ENCODE measurements around the gene ZDHHC7. TPM values are rescaled to one million over a fixed set of nuclear protein-coding genes. Genes with fewer than 3 reads are reported as not detected.

The ZDHHC7 gene
- total and polyA plus RNA-seq, 4 donors, result 2.5 to 14.9 (median 12.1) TPM

DNA sequence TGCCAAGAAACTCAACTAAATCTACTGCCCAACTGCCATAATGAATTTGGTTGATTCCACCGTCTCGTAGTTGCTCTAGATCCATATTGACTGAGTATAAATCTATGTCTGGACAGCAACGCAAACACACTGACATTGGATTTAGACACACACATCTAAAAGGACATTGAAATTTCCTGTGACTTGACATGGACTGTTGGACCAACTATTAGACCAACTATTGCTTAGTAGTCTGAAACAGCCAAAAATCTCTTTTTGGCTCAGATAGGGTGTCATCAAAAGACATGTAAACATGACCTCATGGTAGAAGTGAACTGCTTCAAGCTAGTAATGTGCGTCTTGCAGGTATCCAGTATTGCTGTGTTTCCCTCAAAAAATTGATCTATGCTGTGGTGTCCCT lies 47.6 kb upstream of the ZDHHC7 start:
- H3K9me3 ChIP-seq (ENCODE audit: control insufficient read depth in 4 of 4, low read length in 3 of 4), result no peaks in the 10 kb centered on the region

DNA sequence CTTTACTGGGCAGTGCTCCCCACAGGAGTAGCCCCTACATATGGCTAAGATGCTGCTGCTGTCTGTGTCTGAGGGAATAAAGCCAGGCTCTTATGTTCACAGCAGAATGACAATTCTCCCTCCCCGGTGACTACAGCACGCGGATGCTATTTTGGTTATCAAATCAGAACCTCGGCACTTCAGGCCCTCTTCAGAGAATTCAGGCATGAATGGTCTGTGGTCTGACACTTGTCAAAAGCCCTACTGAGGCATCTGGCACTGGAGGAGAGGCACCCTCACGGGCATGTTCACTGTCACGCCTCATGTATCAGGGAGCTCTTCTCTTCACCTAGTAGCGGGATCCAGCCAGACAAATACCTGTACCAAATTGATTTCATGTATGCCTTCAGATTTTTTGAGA lies 46.6 kb upstream of the ZDHHC7 start:
- no peak for DNase-seq (ENCODE audit: low spot score)
- Histone ChIP-seq H3K27ac (ENCODE audit: low read depth in 1 of 2, low read length in 2 of 2) (no peak overlapping the region), H3K4me1 (ENCODE audit: control insufficient read depth in 4 of 4, insufficient read depth in 4 of 4, low read length in 3 of 4) (peaks cover 0 to 15% (median 8%) of the 10 kb centered on the region in 4 donors), H3K9me3 (ENCODE audit: control insufficient read depth in 4 of 4, low read length in 3 of 4) (no peaks in the 10 kb centered on the region), H3K36me3 (ENCODE audit: control insufficient read depth in 4 of 4, insufficient read depth in 3 of 4, low read depth in 1 of 4, low read length in 3 of 4) (no peaks in the 10 kb centered on the region), H3K4me3 (ENCODE audit: low read depth in 1 of 3, low read length in 3 of 3) (no peak overlapping the region), H3K27me3 (ENCODE audit: control insufficient read depth in 4 of 4, insufficient read depth in 4 of 4, low read length in 3 of 4) (no peaks in the 10 kb centered on the region), H3K9ac (ENCODE audit: low read depth in 1 of 2, low read length in 2 of 2) (no peak overlapping the region)
- WGBS, result 95% methylated on average over 7 of the region's 7 CpGs
- TF ChIP-seq, protein P1, sequence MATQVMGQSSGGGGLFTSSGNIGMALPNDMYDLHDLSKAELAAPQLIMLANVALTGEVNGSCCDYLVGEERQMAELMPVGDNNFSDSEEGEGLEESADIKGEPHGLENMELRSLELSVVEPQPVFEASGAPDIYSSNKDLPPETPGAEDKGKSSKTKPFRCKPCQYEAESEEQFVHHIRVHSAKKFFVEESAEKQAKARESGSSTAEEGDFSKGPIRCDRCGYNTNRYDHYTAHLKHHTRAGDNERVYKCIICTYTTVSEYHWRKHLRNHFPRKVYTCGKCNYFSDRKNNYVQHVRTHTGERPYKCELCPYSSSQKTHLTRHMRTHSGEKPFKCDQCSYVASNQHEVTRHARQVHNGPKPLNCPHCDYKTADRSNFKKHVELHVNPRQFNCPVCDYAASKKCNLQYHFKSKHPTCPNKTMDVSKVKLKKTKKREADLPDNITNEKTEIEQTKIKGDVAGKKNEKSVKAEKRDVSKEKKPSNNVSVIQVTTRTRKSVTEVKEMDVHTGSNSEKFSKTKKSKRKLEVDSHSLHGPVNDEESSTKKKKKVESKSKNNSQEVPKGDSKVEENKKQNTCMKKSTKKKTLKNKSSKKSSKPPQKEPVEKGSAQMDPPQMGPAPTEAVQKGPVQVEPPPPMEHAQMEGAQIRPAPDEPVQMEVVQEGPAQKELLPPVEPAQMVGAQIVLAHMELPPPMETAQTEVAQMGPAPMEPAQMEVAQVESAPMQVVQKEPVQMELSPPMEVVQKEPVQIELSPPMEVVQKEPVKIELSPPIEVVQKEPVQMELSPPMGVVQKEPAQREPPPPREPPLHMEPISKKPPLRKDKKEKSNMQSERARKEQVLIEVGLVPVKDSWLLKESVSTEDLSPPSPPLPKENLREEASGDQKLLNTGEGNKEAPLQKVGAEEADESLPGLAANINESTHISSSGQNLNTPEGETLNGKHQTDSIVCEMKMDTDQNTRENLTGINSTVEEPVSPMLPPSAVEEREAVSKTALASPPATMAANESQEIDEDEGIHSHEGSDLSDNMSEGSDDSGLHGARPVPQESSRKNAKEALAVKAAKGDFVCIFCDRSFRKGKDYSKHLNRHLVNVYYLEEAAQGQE (IDR thresholded peaks at IDR 0.05), result no peak
- TF ChIP-seq, protein P2, sequence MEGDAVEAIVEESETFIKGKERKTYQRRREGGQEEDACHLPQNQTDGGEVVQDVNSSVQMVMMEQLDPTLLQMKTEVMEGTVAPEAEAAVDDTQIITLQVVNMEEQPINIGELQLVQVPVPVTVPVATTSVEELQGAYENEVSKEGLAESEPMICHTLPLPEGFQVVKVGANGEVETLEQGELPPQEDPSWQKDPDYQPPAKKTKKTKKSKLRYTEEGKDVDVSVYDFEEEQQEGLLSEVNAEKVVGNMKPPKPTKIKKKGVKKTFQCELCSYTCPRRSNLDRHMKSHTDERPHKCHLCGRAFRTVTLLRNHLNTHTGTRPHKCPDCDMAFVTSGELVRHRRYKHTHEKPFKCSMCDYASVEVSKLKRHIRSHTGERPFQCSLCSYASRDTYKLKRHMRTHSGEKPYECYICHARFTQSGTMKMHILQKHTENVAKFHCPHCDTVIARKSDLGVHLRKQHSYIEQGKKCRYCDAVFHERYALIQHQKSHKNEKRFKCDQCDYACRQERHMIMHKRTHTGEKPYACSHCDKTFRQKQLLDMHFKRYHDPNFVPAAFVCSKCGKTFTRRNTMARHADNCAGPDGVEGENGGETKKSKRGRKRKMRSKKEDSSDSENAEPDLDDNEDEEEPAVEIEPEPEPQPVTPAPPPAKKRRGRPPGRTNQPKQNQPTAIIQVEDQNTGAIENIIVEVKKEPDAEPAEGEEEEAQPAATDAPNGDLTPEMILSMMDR (IDR thresholded peaks at IDR 0.05; ENCODE audit: low read depth, low read length, missing input control), result no peak
- TF ChIP-seq YY1 (IDR thresholded peaks at IDR 0.05) (no peak), FOXA1 (IDR thresholded peaks at IDR 0.05) (no peak), FOXA2 (IDR thresholded peaks at IDR 0.05) (no peak), JUND (IDR thresholded peaks at IDR 0.05) (no peak)
- TF ChIP-seq, protein P3, sequence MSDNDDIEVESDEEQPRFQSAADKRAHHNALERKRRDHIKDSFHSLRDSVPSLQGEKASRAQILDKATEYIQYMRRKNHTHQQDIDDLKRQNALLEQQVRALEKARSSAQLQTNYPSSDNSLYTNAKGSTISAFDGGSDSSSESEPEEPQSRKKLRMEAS (IDR thresholded peaks at IDR 0.05), result no peak

More for the DNA sequence above, 47.6 kb upstream of the ZDHHC7 start:
- no peak overlapping the region for H3K9ac ChIP-seq (ENCODE audit: low read depth in 1 of 2, low read length in 2 of 2)
- TF ChIP-seq RAD21 (IDR thresholded peaks at IDR 0.05) (peak in 1 of 2 donors; percentile 12), HNF4G (IDR thresholded peaks at IDR 0.05) (peak; percentile 32), SP1 (IDR thresholded peaks at IDR 0.05) (peak; percentile 68), JUND (IDR thresholded peaks at IDR 0.05) (peak in 1 of 2 donors; percentile 24), HNF4A (conservative IDR thresholded peaks at IDR 0.05) (peak; percentile 49 to 85), RXRA (IDR thresholded peaks at IDR 0.05) (peak in 1 of 2 donors; percentile 75), EGR1 (IDR thresholded peaks at IDR 0.05; ENCODE audit: low read depth in 2 of 2) (no peak)
- TF ChIP-seq, protein P1 (IDR thresholded peaks at IDR 0.05), result no peak
- H3K4me3 ChIP-seq (ENCODE audit: low read depth in 1 of 3, low read length in 3 of 3), result no peak overlapping the region
- DNase-seq (ENCODE audit: low spot score), result no peak
- WGBS, result 48% methylated on average over 4 of the region's 4 CpGs
- peaks cover 0 to 15% (median 8%) of the 10 kb centered on the region in 4 donors for H3K4me1 ChIP-seq (ENCODE audit: control insufficient read depth in 4 of 4, insufficient read depth in 4 of 4, low read length in 3 of 4)
- H3K36me3 ChIP-seq (ENCODE audit: control insufficient read depth in 4 of 4, insufficient read depth in 3 of 4, low read depth in 1 of 4, low read length in 3 of 4), result no peaks in the 10 kb centered on the region
- no peaks in the 10 kb centered on the region for H3K27me3 ChIP-seq (ENCODE audit: control insufficient read depth in 4 of 4, insufficient read depth in 4 of 4, low read length in 3 of 4)
- no peak overlapping the region for H3K27ac ChIP-seq (ENCODE audit: low read depth in 1 of 2, low read length in 2 of 2)

Measured in liver (tissue), 9 donors.